HTR-8/SVneo (cell line): ENCODE measurements around the gene CNOT4.

Experiments
- DNase-seq: peaks from one replicate; pipeline ENCODE4 v3.0.0; 2011; ENCODE audit warnings: low spot score, mixed read lengths; ENCODE audit not compliant: insufficient read length
- FAIRE-seq: peaks from 2 replicates; lab custom pipeline; 2011; peaks lifted over from hg19 to GRCh38; lab: Jason Lieb, UNC

Gene CNOT4

DNA sequence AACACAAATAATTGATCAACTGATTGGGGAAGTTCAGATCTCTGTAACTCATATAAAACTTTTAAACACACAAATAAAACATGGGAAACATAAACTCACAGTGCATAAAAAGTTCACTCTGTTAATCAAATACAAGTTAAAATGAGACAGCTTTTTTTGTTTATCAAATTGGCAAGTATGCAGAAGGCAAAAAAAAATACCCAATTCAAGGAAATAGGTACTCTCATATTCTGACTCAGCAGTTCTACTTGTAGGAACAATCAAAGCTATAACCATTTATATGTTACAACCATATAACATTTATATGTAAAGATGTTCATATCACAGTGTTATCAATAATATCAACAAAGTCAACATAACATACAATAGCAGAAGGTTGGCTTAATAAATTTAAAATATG, 102.0 kb downstream of the CNOT4 start:
- DNase-seq: no peak
- FAIRE-seq: no peak

DNA sequence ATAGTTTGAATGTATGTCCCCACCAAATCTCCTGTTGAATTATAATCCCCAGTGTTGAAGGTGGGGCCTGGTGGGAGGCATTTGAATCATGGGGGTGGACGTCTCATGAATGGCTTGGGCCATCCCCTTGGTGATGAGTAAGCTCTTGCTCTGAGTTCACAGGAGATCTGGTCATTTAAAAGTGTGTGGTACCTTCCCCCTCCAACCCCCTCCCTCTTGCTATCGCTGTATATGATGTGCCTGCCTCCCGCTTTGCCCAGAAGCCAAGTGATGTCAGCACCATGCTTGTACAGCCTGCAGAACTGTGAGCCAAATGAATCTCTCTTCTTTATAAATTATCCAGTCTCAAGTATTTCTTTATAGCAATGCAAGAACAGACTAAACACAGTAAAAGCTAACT, 103.0 kb downstream of the CNOT4 start:
- no peak for DNase-seq
- FAIRE-seq: no peak

DNA sequence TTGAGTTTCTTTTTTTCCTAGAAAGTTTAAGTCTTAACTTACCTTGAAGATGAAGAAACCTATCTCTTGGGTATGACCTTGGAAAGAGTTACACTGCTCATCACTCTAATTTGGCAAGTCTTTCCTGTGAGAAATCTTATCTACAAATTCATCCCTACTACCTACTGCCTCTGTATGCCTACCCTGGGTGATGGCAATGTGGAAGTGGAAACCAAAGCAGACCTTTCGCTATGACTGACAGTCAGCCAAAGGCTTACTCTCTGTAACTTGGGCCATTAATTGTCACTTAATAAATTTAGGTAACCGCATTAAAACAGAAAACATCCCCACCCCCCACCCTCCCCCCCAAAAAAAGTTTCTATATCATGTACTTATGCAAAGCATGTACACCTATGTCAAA, 103.9 kb downstream of the CNOT4 start:
- DNase-seq (no peak), FAIRE-seq (no peak)

DNA sequence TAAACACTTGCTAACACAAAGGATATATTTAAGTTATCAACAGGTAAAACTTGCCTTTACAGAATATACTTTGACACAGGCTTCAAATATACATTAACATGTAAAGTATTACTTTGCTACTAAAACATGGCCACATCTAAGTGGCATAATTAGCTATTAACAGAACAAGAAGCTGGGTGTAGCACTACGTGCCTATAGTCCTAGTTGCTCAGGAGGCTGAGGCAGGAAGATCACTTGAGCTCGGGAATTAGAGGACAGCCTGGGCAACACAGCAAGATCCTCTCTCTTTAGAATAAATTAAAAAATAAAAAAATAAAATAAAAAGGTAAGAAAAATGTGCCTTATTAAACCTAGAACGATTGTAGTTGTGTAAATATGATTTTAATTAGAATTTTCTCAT, 106.6 kb downstream of the CNOT4 start:
- DNase-seq: no peak

DNA sequence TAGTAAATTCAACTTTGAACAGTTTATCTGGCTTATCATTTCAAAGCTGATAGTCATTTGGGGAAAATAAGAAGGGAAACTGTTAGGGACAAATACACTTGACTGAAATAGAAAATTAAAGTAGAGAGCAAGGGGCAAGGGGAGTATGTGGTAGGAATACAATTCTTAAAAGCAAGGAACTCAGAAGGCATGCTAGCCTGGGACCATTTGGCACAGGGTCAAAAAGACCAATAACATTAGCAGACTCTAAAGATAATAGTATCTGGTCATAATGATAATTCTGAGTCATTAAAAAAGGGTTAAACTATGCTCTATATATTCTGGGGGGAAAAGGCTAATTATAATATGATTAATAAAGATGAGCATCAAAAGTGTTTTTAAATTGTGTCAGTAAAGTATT, 112.2 kb downstream of the CNOT4 start:
- no peak for DNase-seq
- no peak for FAIRE-seq

More for the DNA sequence above, 106.6 kb downstream of the CNOT4 start:
- FAIRE-seq: no peak

DNA sequence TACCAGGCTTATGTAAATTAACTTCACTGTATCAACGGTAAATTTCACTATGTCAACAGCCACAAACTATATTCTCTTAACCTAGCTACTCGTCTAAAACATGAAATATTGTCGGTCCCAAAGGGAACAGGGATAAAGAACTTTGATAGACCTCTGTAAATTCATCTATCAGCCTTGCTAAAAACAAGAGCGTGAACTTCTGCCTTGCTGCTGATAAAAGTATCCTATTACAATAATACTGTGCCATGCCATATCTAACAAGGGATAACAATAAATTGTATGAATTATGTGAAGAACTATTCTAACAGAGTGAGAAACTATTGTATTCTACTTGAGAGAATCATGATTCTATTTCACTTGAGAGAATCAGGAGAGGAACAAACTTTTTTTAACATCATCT, 117.2 kb downstream of the CNOT4 start:
- no peak for DNase-seq
- FAIRE-seq: no peak

DNA sequence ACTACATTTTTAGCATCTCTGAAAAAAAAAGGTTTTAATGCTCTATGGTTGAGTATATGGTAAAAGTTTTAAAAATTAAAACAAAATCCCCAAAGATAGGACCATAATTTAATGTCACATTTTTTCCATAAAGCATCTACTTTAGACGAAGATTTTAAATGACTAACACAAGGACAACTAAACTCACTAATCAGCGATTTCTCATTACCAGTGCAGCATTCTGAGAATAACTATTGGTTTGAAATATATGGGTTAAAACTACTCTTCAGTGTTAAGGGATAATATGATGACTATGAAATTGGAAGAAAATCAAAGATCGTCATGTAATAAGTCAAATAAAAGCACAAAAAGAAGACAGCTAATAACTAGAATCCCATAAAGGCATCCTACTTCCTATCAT, 118.4 kb downstream of the CNOT4 start:
- FAIRE-seq (no peak), DNase-seq (no peak)

DNA sequence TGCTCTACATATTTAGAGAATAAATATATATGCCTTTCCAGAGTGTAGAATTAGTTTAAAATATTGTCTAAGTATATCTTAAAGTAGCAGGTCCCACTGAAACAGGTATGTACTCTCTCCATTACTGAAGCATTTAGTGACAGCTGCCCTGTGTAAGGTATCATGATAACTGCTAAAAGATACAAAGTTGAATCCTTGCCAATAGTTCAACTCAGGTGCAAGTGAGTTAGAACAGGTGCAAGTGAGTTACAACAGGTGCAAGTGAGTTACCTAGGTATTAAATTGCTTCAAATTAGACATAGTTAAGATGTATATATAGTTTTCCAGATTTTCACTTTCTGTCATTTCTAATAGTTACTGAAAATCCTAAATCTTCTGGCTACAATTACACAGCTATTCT, 119.1 kb downstream of the CNOT4 start:
- FAIRE-seq (no peak), DNase-seq (no peak)

DNA sequence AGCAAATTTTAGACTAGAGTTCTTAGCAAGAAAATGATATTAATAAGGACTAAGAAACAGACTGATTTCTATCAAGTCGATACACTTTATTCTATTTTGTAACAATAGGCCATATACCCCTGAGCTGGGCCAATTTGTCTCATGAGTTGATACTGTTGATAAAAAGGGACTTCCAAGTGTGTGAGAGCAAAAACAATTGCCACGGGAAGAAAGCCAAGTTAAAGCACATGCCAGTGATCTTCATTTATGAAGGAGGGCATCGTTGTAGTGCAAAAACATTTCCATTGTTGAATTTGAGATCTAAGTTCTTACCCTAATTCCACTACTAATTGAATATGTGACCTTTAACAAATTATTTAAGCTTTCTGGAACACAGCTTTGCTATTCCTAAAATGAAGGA, 119.9 kb downstream of the CNOT4 start:
- DNase-seq (no peak), FAIRE-seq (no peak)

DNA sequence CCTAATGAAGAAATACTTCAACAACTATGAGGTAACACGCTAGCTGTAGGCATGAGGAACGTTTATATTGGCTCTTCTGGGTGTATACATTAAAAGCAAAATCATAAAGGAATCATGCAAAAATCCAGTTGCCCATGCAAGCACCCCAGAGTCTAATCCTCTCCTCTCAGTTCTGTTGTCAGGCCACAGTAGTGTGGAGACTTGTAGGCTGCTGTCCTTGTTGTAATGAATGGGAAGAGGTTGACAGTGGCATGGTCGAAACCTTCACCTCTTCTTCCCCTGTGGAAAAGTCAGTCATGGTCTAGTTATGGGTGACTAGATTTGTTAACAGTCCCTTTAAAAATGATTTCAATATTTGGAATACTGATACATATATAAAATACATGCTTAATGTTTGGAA, 121.3 kb downstream of the CNOT4 start:
- FAIRE-seq (no peak), DNase-seq (no peak)

DNA sequence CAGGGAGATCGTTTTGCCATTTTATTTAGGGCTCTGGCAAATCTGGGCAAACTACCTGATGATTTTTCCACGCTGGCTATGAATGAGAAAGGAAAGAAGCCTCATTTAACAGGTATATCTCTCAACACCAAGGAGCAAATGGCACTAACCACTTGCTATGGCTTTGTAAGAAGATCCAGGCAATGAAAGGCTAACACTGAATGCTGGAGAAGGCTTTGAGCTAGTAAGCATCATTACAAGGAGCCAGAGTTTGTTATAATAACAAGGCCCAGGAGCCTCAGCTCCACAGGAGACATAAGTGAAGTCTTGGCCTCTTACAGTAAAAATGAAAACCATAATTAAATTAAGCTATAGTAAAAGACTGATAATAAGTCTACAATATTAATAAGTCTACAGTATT, 123.1 kb downstream of the CNOT4 start:
- no peak for DNase-seq
- no peak for FAIRE-seq

DNA sequence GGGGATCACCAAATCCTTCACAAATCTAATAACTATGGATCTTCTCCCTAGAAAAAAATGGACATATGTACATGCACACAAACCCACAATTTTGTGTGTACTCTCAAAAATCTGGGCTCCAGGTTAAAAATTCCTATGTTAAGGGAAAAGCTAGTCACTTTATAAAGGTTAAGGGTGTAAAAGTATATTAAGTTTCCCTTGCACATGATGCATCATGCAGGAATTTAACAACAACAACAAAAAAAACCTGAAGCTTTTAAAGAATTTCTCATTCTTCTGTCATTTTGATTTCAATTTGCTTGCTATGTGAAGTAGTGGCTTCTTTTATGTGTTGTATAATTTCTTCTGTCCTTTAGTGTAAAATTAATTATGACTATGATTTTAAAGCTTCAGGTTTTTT, 123.7 kb downstream of the CNOT4 start:
- no peak for DNase-seq
- no peak for FAIRE-seq

DNA sequence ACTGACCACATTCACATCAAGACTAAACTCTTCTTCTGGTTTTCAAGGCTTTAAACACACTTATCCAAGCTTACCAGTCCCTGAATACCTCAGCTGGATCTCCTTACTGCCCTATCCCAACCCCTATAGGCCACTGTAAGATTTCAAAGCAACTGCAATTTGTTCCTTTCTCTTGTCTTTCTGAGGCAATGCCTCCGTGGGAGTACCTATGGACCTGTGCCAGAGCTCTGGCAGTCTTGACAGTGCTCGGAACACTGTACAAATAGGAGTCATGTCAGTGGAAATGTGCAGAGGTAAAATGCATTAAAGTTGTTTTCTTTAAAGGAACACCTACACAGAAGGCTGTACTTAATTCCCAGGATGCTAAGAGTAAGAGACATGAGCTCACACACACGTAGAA, 124.7 kb downstream of the CNOT4 start:
- FAIRE-seq (no peak), DNase-seq (no peak)

DNA sequence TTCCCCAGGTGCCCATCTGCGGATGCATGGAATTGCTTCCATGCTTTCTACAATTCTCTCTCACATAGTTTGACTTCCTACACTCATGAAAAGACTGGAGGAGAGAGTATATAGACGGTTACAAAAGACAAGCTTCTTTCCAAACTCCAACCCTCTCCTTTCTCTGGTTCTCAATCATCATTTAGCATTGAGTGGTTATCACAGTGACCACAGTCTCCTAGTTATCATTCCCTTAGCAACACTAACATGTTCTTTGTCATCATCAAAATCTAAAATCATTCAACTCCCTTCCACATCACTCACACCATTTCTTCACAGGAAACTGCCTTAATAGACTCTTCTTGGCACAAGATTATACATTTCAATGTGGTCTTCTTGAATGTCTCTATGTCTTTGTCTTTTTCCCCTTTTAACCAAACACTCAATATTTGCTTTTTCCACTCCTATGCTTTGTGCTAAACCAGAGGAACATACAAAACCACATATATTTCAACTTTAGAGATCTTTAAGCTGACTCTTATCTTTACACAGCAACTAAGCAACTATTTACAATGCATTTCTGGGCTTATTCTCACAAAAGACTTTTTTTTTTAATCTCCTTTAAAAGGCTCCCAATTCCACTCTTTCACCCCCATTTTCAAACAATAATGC, 126.3 kb downstream of the CNOT4 start:
- DNase-seq (no peak), FAIRE-seq (no peak)

DNA sequence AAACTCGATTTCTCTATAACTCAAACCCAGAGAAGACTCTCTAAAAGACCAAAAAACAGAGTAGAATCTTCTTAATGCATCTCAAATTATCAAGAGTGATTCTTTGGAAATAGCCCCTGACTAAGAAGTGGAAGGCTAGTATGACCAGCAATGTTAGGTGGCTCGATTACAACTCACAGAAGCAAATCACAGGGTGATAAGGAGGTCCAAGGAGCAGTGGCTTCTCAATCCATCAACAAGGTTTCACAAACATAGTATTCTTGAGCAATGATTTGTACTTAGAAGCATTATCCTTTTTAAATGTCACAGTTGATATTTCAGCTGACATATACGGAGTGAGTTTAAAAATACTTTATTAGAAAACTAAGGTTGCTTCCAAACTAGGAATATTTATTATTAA, 127.7 kb downstream of the CNOT4 start:
- no peak for DNase-seq
- no peak for FAIRE-seq

DNA sequence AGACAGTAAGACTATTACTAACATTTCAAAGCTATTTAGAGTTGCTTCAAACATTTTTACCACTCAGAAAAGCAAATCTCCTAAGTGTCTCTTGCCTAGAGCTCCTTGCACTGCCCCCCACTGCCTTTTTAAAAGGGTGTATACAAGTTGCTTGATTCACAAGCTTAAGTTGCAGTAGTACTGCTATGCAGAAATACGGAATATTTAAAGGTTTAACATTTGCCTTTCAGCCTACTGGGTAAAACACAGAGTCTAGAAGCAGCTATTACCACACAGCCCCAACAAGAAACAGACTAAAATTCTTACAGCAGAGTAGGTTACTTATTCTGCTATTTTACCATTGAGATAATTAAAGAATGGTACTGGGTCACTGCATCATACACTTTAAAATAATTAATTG, 128.5 kb downstream of the CNOT4 start:
- DNase-seq (no peak), FAIRE-seq (no peak)

DNA sequence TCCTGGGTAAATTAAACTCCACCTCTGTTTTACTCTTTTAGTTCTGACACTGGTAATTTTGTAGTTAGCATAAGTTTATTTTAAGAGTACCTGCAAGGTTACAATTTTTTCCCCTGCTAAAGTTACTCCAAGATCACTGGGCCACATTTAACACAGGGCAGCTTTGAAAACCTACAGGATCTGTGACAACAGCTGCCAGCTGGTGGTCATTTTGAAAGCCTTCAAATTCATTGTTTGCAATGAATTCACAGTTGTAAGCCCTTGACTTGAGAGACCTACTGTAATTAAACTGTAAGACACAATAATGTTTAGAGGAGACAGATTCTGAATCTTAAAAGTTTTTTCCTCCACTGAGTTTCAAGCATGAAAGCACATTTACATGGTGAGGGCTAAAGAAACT, 129.6 kb downstream of the CNOT4 start:
- FAIRE-seq: no peak
- DNase-seq: no peak

DNA sequence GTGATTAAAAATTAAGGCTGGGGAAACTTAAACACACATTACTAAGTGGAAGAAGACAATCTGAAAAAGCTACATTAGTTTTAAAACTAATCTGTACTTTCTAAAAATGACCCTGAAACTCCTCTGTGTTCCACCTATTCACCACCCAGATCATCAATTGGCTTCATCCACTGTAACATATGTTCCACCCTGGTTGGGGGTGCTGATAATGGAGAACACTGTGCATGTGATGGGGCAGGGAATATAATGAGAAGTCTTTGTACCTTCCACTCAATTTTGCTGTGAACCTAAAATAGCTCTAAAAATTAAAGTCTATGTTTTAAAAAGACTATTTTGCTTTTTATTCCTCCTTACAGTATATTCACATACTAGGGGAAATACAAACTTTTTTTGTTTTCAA, 132.7 kb downstream of the CNOT4 start:
- FAIRE-seq: no peak
- DNase-seq: no peak

DNA sequence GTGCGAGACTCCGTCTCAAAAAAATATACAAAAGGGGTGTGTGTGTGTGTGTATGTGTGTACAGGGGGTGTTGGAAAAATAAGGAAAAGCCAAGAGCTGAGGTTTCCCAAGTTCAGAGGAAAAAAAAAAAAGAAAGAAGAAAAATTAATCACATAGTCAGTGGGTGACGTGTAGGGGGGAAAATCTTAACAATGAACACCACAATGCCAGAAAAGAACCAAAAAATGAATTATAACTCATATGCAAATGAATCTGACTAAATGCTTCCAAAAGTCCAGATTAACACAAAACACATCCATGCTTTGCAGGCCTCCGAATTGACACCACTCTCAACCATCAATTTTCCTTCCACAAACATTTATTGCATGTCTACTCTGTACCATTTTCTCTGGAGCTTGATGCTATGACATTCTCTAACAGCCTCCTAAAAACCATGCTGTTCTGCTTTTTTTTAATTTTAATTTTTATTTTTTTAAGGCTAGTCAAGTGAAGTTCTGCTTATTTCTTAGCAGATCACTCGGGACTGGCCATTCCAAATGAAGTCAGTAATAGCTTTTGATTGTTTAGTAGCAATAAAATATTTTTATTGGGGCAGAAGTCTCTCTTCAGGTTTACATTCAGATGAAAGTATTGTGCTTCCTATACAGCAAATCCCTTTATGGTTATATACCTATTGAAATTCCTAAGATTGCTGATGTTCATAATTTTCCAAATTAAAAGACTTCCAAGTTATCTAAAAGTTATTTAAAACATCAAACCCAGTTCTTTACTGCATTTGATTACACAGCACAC, 133.8 kb downstream of the CNOT4 start:
- DNase-seq: no peak
- FAIRE-seq: no peak

DNA sequence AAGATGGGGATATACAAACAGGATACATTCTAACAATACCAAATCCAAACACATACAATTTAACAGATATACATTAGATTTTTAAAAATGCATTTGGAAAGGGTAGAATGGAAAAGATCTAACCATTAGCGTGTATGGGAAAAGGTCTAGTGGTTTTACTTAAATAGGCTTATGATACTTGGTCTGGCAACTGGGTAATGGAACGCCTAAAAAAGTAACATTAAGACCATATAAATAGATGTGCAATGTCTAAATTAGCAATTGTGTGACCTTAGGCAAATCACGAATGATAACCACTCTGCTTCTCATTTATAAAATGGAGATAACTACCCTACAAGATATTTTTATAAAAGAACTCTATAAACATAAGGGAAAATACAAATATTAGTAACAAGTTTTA, 135.2 kb downstream of the CNOT4 start:
- FAIRE-seq: no peak
- DNase-seq: no peak

DNA sequence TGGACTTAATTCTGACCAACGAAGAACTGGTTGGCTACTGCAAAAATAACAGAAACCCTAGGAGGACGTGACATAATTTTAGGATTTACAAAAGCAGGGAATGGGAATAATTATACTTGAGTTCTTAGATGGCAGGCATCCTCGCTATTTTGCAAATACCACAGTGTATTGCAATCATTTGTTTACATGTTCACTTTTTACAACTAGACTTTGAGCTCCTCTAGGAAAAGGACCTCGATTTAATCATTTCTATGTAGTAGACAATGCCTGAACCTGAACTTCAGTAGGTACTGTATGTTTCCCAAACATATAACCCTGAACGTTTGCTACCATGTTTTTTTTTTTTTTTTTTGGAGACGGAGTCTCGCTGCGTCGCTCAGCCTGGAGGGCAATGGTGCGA, 137.7 kb downstream of the CNOT4 start:
- FAIRE-seq: no peak

DNA sequence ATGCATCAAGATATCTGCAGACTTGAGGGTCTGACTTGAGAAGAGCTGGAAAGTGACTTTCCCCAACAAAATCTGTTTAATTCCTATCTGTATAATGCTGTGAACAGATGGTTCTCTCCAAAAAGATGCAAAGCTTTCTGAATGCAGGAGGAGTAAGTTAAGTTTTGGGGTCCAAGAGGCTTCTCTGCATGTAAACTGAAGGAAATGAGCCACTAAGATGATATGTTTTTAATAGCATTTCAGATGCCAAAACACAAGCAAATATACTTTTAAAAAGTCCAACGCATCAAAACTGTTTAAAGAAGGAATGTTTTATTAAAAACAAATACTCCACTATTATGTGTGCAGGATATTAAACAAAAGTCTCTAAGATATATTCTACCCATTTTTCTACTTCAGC, 139.2 kb downstream of the CNOT4 start:
- FAIRE-seq (no peak), DNase-seq (no peak)

More for the DNA sequence above, 137.7 kb downstream of the CNOT4 start:
- no peak for DNase-seq
